IgD-negative memory B cell (primary cell): ENCODE results near the gene NINJ2. TPM values are rescaled to one million over a fixed set of nuclear protein-coding genes. Genes with fewer than 3 reads are reported as not detected.
"Not testable (repeated sequence)": the region's sequence is repeated elsewhere in the genome, so short reads cannot be mapped to it uniquely, and the experiment has no call there.

Source experiments
- H3K27ac Mint-ChIP-seq, 3 donors: one replicate each; pipeline ENCODE4 v1.8.0; 2020 to 2022; ENCODE audit warnings: mild to moderate bottlenecking in 3 of 3, mixed read lengths in 3 of 3, moderate library complexity in 1 of 3
- H3K27me3 Mint-ChIP-seq: one replicate; pipeline ENCODE4 v1.8.0; 2021; ENCODE audit warnings: mixed read lengths
- H3K36me3 Mint-ChIP-seq: one replicate; pipeline ENCODE4 v1.8.0; 2020; ENCODE audit warnings: mild to moderate bottlenecking, mixed read lengths
- H3K4me1 Mint-ChIP-seq, 3 donors: one replicate each; pipeline ENCODE4 v1.8.0; 2020 to 2022; ENCODE audit warnings: mixed read lengths in 3 of 3, mild to moderate bottlenecking in 1 of 3
- H3K4me3 Mint-ChIP-seq, 4 donors: one replicate each; pipeline ENCODE4 v1.8.0; 2020 to 2022; ENCODE audit warnings: mild to moderate bottlenecking in 4 of 4, mixed read lengths in 4 of 4, moderate library complexity in 3 of 4
- H3K9me3 Mint-ChIP-seq, 3 donors: one replicate each; pipeline ENCODE4 v1.8.0; 2020 to 2021; ENCODE audit warnings: mixed read lengths in 3 of 3, mild to moderate bottlenecking in 1 of 3
- polyA plus RNA-seq: library from polyadenylated mRNA; unstranded; fragments of 300-500 nt; fragmentation: Illumina TruSeq; gene quantifications from one replicate; pipeline ENCODE4 v1.2.3, GENCODE V29; 2021

NINJ2 gene
- polyA plus RNA-seq, 1 donor from 2014 or later: 15.8 TPM

- H3K36me3 Mint-ChIP-seq, H3K27me3 Mint-ChIP-seq, H3K9me3 Mint-ChIP-seq: not testable (repeated sequence)
- Mint-ChIP-seq H3K4me3 (peak overlapping the region; percentile 4 to 90 (median 52)), H3K27ac (peak overlapping the region; percentile 71 to 95 (median 95)), H3K4me1 (peaks cover 42 to 45% (median 44%) of the 10 kb centered on the region in 3 donors)
Measured at GRCh38 chr12:641321-641720, 21.9 kb downstream of the NINJ2 start.

DNA sequence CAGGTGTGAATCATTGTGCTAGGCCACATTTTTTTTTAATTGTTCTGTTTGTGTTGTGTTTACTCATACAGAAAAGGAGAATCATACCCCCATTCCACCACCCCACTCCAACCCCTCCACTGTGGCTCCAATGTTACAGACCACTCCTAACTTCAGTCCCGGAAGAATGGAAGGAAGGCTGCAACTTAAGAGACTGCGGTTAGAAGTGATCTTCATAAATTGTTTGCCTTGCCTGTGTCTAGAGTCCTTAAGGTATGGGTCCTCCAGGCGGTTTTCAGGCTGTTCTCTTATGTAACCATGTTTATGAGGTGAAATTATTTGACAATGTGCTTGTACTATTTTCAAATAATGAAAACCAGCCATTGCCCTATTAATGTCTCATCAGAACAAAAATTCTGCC is 22.5 kb downstream of the NINJ2 start:
- peaks cover 43 to 45% (median 45%) of the 10 kb centered on the region in 3 donors for H3K4me1 Mint-ChIP-seq
- H3K9me3 Mint-ChIP-seq: no peaks in the 10 kb centered on the region

GRCh38 chr12:639988-640387 is 23.3 kb downstream of the NINJ2 start:
- H3K27me3 Mint-ChIP-seq: no peaks in the 10 kb centered on the region
- peak overlapping the region; percentile 84 to 95 (median 89) for H3K27ac Mint-ChIP-seq
- H3K4me1 Mint-ChIP-seq: peaks cover 46 to 50% (median 46%) of the 10 kb centered on the region in 3 donors
- peaks cover 4% of the 10 kb centered on the region for H3K36me3 Mint-ChIP-seq
- no peaks in the 10 kb centered on the region for H3K9me3 Mint-ChIP-seq
- peak overlapping the region in 1 of 4 donors; percentile 55 for H3K4me3 Mint-ChIP-seq

More for the DNA sequence above, 22.5 kb downstream of the NINJ2 start:
- H3K4me3 Mint-ChIP-seq: peak overlapping the region in 3 of 4 donors; percentile 55 to 79 (median 60)
- no peaks in the 10 kb centered on the region for H3K27me3 Mint-ChIP-seq
- peaks cover 3% of the 10 kb centered on the region for H3K36me3 Mint-ChIP-seq
- H3K27ac Mint-ChIP-seq: peak overlapping the region; percentile 89 to 95 (median 95)

DNA sequence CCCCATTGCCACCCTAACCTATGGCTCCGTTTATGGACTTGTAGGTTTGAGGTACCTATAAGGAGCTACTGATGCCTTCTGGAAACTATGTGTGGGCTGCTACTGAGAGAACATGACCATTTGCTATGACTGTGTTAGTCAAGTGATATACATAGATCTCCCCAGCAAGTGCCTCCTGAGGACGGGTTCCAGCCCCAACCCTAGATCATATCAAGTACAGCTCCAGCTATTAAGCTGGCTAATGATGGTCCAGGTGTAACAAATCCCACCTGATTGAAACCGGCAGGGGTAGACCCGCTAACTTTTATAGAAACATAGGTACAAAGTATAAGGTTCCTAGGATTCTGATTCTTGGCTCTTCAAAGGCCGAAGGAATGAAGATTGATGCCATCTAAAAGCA is 23.7 kb downstream of the NINJ2 start:
- H3K4me1 Mint-ChIP-seq: peaks cover 46 to 50% (median 46%) of the 10 kb centered on the region in 3 donors
- H3K9me3 Mint-ChIP-seq: no peaks in the 10 kb centered on the region
- peak overlapping the region in 2 of 4 donors; percentile 55 to 58 for H3K4me3 Mint-ChIP-seq
- H3K36me3 Mint-ChIP-seq: peaks cover 4% of the 10 kb centered on the region
- H3K27ac Mint-ChIP-seq: peak overlapping the region; percentile 84 to 95 (median 89)
- H3K27me3 Mint-ChIP-seq: no peaks in the 10 kb centered on the region

DNA sequence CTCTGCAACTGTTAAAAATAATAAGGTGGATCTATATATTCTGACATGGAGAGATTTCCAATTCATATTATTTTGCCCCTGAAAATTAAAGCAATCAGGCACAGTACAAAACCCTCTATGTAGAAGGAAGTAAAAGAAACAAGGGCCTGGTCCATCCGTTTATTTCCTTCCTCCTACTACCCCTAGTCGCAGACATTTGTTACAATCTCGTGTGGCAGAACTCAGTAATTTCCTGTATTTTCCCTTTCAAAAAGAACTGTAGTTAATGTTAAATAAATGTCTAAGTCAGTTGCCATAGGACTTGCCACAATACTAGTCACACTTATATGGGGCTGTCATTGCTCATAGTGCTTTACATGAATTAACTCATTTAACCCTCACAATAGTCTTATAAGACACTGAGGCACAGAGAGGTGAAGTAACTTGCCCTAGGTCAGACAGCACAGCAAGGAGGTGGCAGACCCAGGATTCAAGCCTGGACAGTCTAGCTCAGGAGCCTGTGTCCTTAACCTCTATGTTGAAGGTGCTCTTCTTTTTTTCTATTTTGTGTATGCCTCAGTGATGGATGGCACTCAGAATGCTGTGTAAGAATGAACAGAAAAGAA is 24.2 kb downstream of the NINJ2 start:
- peak overlapping the region in 2 of 4 donors; percentile 55 to 58 for H3K4me3 Mint-ChIP-seq
- H3K9me3 Mint-ChIP-seq: no peaks in the 10 kb centered on the region
- peaks cover 4% of the 10 kb centered on the region for H3K36me3 Mint-ChIP-seq
- H3K4me1 Mint-ChIP-seq: peaks cover 42 to 45% (median 42%) of the 10 kb centered on the region in 3 donors
- peak overlapping the region; percentile 84 to 95 (median 89) for H3K27ac Mint-ChIP-seq
- H3K27me3 Mint-ChIP-seq: no peaks in the 10 kb centered on the region

DNA sequence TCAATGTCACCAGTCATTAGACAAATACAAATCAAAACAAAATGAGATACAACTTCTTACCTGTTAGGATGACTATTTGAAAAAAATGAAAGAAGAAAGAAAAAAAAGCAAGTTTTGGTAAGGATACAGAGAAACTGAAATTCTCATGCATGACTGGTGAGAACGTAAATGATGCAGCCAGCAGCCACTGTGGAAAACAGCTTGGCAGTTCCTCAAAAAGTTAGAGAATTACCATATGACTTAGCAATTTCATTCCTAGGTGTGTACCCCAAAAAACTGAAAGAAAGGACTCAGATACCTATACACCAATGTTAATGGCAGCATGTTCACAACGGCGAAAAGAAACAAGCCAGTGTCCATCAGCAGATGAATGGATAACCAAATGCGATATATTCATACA is 26.6 kb downstream of the NINJ2 start:
- peaks cover 31 to 44% (median 32%) of the 10 kb centered on the region in 3 donors for H3K4me1 Mint-ChIP-seq
- H3K27ac Mint-ChIP-seq: peak overlapping the region; percentile 3 to 85 (median 20)
- no peaks in the 10 kb centered on the region for H3K9me3 Mint-ChIP-seq
- H3K27me3 Mint-ChIP-seq: no peaks in the 10 kb centered on the region
- peaks cover 4% of the 10 kb centered on the region for H3K36me3 Mint-ChIP-seq
- peak overlapping the region in 3 of 4 donors; percentile 5 to 24 (median 24) for H3K4me3 Mint-ChIP-seq

GRCh38 chr12:633731-634130 is 29.5 kb downstream of the NINJ2 start:
- Mint-ChIP-seq H3K27me3 (no peaks in the 10 kb centered on the region), H3K4me1 (peaks cover 26 to 40% (median 30%) of the 10 kb centered on the region in 3 donors), H3K27ac (peak overlapping the region in 2 of 3 donors; percentile 14 to 85), H3K36me3 (peaks cover 1% of the 10 kb centered on the region), H3K9me3 (no peaks in the 10 kb centered on the region), H3K4me3 (peak overlapping the region in 1 of 4 donors; percentile 75)

GRCh38 chr12:632102-632696 is 31.0 kb downstream of the NINJ2 start:
- peak overlapping the region in 2 of 4 donors; percentile 6 to 91 for H3K4me3 Mint-ChIP-seq

GRCh38 chr12:630656-631632 is 32.3 kb downstream of the NINJ2 start:
- no peaks in the 10 kb centered on the region for H3K9me3 Mint-ChIP-seq
- H3K4me3 Mint-ChIP-seq: peak overlapping the region; percentile 89 to 96 (median 93)
- H3K4me1 Mint-ChIP-seq: peaks cover 24 to 36% (median 27%) of the 10 kb centered on the region in 3 donors
- peak overlapping the region; percentile 92 to 98 (median 96) for H3K27ac Mint-ChIP-seq
- H3K36me3 Mint-ChIP-seq: peaks cover 1% of the 10 kb centered on the region
- no peaks in the 10 kb centered on the region for H3K27me3 Mint-ChIP-seq

More at GRCh38 chr12:632102-632696, 31.0 kb downstream of the NINJ2 start:
- Mint-ChIP-seq H3K9me3 (no peaks in the 10 kb centered on the region), H3K36me3 (peaks cover 1% of the 10 kb centered on the region), H3K4me1 (peaks cover 30 to 41% (median 34%) of the 10 kb centered on the region in 3 donors), H3K27ac (peak overlapping the region in 2 of 3 donors; percentile 87 to 92), H3K27me3 (no peaks in the 10 kb centered on the region)

- H3K36me3 Mint-ChIP-seq, H3K27me3 Mint-ChIP-seq, H3K9me3 Mint-ChIP-seq: not testable (repeated sequence)
- Mint-ChIP-seq H3K4me1 (peaks cover 21 to 34% (median 24%) of the 10 kb centered on the region in 3 donors), H3K27ac (peak overlapping the region; percentile 31 to 98 (median 92)), H3K4me3 (peak overlapping the region in 2 of 4 donors; percentile 47 to 91)
Measured at GRCh38 chr12:628742-629078, 34.5 kb downstream of the NINJ2 start.

- Mint-ChIP-seq H3K9me3 (no peaks in the 10 kb centered on the region), H3K4me3 (peak overlapping the region in 3 of 4 donors; percentile 21 to 91 (median 47)), H3K4me1 (peaks cover 21 to 34% (median 24%) of the 10 kb centered on the region in 3 donors), H3K27ac (peak overlapping the region in 2 of 3 donors; percentile 92 to 98), H3K27me3 (no peaks in the 10 kb centered on the region), H3K36me3 (no peaks in the 10 kb centered on the region)
Measured at GRCh38 chr12:627863-628741, 35.1 kb downstream of the NINJ2 start.

- Mint-ChIP-seq H3K27ac (peak overlapping the region in 1 of 3 donors; percentile 79), H3K27me3 (no peaks in the 10 kb centered on the region), H3K36me3 (peaks cover 2% of the 10 kb centered on the region), H3K4me1 (peaks cover 24 to 37% (median 25%) of the 10 kb centered on the region in 3 donors), H3K4me3 (peak overlapping the region in 1 of 4 donors; percentile 51), H3K9me3 (no peaks in the 10 kb centered on the region)
Measured at GRCh38 chr12:627285-627684, 36.0 kb downstream of the NINJ2 start.

GRCh38 chr12:625998-626397 is 37.2 kb downstream of the NINJ2 start:
- H3K27ac Mint-ChIP-seq: no peak overlapping the region
- peaks cover 2% of the 10 kb centered on the region for H3K36me3 Mint-ChIP-seq
- no peak overlapping the region for H3K4me3 Mint-ChIP-seq
- peaks cover 20 to 29% (median 22%) of the 10 kb centered on the region in 3 donors for H3K4me1 Mint-ChIP-seq
- no peaks in the 10 kb centered on the region for H3K9me3 Mint-ChIP-seq
- H3K27me3 Mint-ChIP-seq: no peaks in the 10 kb centered on the region

- Mint-ChIP-seq H3K27ac (no peak overlapping the region), H3K9me3 (no peaks in the 10 kb centered on the region), H3K36me3 (peaks cover 2% of the 10 kb centered on the region), H3K4me3 (no peak overlapping the region), H3K27me3 (no peaks in the 10 kb centered on the region), H3K4me1 (peaks cover 10 to 16% (median 11%) of the 10 kb centered on the region in 3 donors)
Measured at GRCh38 chr12:623865-624372, 39.3 kb downstream of the NINJ2 start.
